Forelimb muscle (tissue), 1 donor: ENCODE data around the gene DCAF17. TPM values are rescaled to one million over a fixed set of nuclear protein-coding genes. Genes with fewer than 3 reads are reported as not detected.
"Not testable (repeated sequence)": the region's sequence is repeated elsewhere in the genome, so short reads cannot be mapped to it uniquely, and the experiment has no call there.

ENCODE experiments used
- DNase-seq: peaks from one replicate; pipeline ENCODE4 v3.0.0-alpha.2; 2013; ENCODE audit warnings: low read depth
- polyA plus RNA-seq: library from polyadenylated mRNA; unstranded; fragments of 120-200 nt; gene quantifications from one replicate; pipeline ENCODE4 v1.2.1, GENCODE V29; 2013; ENCODE audit not compliant: insufficient read length

Gene DCAF17
- polyA plus RNA-seq, 1 donor = 14.7 TPM

DNA sequence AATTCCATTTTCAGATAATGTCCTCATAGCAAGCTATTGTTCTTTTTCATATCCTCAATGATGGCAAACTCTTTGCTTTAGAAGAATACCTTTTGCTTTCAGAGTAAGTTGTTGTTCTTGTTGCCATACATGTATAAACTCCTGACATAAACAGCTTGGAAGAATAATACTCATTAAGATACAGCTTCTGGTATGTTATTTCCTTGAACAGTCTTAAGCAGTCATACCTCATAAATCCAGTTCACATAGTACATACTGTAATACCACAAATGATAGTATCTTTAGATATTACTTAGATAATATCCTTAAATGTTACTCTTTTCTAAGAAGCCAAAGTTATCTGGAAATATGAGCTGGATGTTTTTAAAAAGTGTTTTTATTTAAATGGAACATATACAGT is 23.4 kb upstream of the DCAF17 start:
- DNase-seq = no peak

DNA sequence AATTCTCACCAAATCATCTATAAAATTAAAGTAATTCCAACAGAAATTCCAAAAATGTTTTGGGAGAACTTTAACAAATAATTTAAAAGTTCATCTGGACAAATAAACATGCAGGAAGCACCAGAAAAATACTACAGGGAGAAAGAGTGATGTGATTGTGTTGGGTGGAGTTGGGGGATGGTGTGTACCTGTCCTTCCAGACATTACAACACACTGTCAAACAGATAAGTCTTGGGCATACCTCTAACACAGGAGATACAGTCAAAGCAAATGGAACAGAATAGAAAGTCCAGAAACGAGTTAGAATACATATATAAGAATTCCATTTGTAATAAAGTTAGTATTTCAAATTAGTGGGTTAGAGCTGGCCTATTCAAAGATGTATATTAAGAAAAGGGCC is 22.8 kb upstream of the DCAF17 start:
- DNase-seq = no peak

DNA sequence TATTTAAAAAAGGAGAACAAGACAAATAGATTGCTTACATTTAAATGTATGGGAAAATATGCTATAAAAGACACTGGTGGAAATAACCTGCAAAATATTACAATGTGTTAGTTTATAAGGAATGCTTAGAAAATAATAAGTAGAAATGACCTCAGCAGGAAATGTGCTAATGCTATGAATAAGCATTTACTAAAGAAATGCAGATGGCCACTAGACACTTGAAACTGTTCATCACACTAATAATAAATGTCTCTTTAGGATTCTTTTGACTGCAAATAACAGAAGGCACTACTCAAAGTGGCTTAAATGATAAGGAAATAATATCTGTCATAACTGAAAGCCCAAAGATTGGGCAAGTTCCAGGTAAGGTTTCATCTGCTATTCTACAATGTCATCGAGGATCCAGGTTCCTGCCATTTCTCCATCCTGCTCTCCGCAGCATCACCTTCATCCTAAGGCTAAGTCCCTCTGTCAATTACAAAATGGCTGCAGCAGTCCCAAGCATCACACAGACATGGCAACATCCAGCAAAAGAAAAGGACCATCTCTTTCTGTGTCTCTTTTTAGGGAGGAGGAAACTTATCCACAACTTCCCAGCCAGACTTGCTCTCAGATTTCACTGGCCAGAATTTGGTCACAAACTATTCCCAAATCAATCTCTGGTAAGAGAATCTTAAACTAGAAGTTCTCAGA is 22.1 kb upstream of the DCAF17 start:
- DNase-seq = no peak

DNA sequence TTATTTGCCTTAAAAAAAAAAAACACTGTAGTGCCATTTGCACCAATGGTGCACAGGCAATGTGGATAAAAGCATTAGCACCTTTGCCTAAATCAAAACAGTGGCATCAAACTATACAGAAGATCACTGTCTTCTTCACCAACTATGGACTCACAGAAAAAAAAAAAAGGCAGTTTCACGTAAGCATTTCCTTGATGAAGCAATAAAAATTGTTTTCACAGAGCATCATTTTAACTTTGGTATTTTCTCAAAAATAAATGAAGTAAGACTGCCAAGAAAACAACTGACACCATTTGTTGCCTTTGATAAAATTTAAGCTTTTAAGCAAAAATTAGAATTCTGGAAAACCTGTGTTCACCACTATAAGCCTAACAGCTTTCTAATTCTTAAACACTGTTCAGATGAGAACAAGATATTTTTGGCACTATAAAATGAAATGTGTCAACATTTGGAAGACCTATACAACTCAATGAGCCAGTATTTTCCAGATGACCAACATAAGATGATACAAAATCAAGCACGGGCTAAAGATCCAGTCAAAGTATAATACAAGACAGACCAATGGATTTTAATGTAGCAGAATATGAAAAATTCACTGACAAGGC is 21.4 kb upstream of the DCAF17 start:
- DNase-seq = peak; percentile 53

DNA sequence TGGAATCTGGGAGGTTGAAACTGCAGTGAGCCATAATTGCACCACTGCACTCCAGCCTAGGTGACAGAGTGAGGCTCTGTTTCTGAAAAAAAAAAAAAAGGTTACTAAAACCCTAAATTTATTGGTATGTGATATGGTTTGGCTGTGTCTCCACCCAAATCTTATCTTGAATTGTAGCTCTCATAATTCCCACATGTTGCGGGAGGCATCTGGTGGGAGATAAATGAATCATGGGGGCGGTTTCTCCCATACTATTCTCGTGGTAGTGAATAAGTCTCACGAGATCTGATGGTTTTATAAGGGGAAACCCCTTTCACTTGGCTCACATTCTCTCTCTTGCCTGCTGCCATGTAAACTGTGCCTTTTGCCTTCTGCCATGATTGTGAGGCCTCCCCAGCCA is 19.4 kb upstream of the DCAF17 start:
- DNase-seq = not testable (repeated sequence)

DNA sequence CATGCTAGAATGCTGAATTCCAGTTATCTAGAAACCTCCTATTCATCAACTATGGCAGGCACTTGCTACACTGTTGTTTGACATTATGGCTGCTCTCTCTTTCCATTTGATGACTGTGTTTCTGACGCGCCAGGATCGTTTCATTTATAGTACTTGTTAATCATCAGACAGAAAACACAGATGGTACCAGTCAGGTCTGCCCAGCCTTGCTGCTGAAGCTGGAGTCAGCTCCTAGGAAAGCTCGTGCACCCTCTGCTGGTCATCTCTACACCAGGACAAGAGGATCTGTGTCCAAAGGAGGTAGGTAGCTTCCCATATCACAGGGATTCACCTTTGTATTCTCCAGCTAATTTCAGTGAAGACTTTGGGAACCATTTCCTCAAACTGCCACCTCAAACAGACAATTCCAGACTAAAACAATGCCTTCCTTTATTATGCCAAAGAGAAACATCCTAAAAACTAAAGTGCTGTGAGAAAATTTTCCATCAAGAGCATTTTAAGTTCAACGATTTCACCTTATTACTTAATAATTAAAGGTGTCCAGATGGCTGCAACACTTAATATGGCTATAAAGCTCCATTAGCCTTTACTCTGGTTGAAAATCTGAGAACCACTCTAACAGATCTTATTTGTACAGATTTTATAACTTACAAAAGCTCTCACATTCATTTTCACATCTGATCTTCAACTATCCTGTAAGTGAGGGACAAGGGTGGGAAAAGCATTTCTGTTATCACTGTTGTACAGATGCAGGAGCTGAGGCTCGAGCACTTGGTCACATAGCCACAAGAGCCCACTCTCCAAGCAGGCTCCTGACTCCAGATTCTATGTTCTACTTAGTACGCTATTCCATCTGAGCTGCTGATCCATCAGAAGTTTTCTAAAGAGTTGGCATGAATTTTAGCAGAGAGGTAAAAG is 17.8 kb upstream of the DCAF17 start:
- peak; percentile 75 for DNase-seq

DNA sequence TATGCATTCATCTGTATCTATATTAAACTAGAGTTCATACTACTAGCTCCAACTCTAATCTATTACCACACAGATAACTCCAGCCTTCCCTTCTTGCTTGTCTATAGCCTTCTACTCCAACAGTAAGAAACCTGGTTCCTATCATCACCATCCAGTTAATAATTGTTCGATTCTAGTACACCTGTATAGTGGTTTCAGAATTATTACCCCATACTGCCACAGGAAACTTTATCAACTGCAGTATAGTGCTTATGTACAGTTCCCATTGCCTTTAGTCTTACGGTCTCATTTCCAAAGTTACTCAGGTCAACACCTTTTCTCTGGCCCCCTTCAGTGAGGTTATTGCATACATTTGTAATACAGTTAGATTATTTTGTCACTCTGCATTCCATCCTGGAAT is 14.7 kb upstream of the DCAF17 start:
- no peak for DNase-seq

DNA sequence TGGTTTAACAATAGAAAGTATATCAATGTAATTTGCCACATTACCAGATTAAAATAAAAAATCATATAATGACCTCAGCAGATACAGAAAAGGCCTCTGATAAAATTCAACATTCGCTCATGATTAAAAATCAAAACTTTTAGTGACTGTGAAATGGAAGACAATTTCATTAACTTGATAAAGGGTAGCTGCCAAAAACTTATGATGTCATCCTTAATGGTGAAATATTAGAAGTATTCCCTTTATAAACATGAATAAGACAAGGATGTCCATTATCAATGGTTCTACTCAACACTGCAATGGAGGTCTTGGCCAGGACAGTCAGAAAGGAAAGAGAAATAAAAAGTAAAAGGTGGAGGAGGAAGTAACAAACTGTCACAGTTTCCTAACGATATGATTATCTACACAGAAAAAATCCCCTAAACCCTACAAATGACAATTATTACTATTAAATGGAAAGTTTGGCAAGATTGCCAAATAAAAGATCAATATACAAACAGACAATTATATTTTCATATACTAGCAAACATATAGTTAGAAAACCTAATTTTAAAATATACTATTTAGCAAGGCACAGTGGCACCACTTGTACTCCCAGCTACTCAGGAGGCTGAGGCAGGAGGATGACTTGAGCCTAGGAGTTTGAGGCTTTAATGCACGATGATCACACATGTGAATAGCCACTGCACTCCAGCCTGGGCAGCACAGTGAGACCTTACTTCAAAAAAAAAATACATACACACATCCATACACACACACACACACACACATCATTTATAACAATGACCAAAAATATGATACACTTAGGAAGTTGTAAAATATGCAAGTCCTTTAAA is 13.1 kb upstream of the DCAF17 start:
- no peak for DNase-seq

DNA sequence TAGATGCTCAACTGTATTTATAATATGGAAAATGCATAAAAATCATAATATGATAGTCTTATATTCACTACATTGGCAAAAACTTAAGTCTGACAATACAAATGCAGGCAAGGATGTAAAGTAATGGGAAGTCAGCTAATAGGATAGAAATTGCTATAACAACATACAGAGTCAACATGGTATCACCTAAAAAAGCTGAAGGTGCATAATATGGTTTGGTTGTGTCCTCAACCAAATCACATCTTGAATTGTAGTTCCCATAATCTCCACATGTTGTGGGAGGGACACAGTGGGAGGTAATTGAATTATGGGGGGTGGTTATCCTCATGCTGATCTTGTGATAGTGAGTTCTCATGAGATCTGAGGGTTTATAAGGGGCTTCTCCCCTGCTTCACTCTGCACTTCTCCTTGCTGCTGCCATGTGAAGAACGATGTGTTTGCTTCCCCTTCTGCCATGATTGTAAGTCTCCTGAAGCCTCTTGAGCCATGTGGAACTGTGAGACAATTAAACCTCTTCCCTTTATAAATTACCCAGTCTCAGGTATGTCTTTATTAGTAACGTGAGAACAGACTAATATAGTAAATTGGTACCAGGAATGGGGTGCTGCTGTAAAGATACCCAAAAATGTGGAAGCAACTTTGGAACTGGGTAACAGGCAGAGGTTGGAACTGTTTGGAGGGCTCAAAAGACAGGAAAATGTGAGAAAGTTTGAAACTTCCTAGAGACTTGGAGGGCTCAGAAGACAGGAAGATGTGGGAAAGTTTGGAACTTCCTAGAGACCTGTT is 11.1 kb upstream of the DCAF17 start:
- not testable (repeated sequence) for DNase-seq

DNA sequence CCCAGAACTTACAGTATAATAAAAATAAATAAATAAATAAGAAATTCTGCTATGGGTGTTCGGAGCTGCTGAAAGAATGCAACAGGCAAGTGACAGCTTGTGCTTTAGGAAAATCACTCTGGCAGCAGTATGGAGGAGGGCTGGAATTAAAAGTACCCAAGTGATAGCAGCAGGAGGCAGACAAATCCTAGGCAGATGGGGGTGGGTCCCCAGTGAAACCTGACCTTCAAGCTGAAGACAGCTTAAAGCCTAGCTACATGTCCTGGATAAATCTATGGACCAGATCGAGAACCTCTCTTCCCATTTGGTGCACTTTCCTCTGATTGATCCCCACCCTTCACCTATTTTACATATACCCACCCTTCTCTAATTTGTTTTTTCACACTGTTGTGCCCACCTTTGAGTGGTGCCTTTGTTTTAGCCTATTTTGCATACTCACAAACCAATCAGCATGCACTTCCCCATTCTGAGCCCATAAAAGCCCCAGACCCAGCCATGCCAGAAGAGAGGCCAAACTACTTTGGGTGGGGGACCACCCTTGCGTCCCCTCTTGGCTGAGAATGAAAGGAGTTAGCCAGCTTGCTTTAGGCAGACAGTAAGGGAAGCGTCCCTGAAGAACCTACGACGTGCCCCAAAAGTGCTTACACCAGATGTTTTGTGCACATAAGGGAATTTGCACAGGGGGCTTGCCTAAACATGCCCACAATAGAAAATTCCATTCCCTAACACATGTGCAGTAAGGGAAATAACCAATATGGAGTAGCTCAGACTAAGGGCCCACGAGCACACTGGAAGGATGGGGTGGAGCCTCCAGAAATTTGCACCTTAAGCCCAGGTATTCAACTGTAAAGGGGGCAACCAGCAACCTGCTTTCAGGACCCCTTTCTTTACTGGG is 3.3 kb upstream of the DCAF17 start:
- DNase-seq = no peak

DNA sequence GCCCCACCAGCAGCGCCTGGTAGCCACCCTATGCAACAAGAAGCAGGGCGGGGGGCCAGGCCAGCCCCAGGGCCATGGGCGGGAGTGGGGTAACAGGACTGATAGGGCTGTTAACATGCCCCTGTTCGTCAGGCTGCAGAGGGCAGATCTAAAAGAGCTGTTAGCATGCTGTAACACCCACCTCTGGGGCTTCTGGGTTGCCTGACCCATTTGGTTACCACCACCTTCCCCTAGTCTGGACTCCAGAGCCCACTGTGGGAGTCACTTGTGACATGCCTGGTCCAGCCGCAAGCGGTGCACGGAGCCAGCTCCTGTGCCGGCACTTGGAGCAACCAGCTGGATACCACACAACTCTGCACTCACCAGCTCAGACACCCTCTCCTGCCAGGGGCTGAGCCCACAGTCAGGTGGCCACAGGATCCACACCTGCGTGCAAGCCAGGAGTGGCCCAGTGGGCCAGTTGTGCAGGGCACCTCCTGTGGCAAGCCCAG is 2.3 kb upstream of the DCAF17 start:
- DNase-seq = no peak

DNA sequence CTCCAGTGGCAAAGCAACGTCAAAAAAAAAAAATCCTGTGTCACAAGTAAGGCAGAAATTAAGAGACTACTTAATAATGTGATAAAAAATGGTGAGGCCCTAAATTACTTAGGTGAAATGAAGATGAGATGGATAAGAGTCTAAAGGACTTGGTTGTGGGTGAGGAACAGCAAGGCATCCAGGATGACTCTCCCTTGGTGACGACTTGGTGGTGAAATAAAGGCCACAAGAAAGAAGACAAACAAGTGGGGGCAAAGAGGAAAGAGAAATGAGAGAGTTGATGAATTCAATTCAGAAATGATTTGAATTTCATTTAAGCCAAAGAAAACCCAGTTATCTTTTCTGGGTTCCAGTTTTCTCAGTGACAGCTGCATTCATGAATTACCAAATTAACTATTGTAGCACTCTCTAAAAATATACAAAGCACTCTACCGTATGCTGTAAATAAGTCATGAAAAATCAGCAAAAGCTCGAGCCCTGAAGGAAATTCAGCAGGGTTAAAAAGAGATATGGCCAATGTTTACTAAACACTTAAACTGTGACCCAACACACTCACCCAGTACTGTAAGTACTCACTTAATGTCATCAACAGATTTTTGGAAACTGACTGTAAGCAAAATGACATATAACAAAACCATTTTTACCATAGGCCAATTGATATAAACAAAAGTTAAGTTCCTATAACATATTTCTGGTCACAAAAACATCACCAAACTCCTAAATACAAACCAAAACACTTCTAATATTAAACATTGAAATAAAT is 1.6 kb upstream of the DCAF17 start:
- no peak for DNase-seq

DNA sequence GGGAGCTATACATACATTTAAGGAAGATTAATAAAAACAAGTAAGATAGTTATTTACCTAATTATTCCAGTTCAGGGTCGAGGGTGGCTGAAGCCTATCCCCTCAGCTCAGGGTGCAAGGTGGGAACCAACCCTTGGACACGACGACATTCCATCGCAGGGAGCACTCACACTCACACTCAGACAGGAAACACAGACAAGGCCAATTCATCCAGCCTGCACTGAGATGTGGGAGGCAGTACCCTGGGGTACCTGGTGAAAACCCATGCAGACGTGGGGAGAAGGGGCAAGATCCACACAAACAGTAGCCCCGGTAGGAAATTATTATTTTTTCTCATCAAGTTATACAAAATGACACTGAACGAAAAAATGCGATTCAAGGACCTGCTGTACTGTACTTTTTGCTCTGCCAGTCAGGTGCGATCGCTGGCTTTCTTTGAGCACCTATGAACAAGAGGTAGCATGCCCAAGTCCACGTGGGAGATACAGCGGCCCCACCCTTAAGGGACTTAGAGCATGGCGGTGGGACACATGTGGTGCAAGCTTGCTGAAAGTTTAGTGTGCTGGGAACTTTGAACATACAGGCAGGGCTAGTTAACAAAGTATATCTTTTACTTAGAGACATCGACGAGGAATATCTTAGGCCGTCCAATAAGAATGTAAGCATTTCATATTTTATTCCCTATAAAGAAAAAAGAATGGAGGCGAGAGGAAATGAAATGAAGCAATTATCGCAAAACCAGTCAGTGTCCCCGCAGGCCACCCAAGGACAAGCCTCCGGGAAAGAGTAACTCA is 860 bp upstream of the DCAF17 start:
- no peak for DNase-seq

DNA sequence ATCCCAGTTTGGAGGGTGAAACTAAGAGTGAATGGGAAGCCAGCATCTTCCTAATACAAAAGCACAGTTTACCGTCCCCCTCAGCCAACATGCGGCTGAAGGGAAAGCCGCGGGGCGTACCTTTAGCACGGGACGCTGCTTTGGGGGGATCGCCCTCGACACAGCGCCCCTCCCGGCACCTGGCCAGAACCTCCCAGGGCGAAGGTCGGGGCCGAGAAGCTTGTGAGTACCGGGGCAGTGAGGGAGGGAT is 338 bp upstream of the DCAF17 start, which contains the start of gene METTL8:
TSS of gene METTL8 (minus strand) at position 228 of the 250 bp plus-strand sequence. CDS start 41,805 bp downstream, outside the sequence.
- no peak for DNase-seq

DNA sequence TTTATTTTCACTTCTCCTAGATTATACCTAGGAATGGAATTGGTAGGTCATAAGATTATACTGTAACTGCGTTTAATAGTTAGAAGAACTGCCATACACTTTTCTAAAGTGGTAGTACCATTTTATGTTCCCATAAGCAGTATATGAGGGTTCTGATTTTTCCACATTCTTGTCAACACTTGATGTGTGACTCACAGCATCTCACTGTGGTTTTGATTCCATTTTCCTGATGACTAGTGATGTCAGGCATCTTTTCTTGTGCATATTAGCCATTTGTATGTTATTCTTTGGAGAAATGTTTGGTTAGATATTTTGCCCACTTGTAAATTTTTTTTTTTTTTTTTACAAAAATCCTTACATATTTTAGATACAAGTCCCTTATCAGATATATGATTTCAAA is 2.3 kb downstream of the DCAF17 start:
- DNase-seq = no peak

DNA sequence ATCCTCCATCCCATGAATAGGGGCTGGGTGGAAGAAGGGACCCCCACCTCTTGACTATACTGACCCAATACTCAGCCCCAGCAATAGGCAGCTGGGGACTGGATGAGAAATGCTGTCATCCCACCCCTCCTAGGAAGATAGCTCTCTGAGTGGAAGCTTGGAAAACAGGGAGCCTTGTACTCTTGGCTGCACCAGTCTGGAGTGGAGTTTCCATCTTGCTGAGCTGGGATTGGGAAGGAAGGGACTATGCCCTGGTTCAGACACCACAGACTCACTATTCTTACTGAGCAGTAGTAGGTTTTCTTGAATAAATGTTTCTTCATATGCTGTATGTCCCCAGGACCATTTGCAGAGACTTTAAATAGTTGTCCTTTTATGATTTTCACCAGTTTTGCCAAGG is 7.4 kb downstream of the DCAF17 start:
- no peak for DNase-seq

DNA sequence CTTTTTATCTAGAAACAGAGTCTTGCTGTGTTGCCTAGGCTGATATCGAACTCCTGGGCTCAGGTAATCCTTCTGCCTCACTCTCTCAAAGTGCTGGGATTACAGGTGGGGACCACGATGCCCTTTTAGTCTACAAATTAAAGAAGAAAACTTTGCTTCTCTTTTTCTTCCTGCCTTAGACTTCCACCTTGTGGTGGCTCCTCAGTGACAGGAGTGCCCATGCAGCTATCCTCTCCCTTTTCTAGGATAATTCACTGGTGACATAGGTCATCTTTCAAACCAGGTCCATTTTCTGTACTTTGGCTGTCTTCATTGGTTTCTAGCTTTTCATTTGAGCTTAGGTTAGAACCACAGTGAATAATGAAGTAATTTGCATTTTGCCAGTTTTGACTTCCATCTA is 13.6 kb downstream of the DCAF17 start:
- DNase-seq = no peak

DNA sequence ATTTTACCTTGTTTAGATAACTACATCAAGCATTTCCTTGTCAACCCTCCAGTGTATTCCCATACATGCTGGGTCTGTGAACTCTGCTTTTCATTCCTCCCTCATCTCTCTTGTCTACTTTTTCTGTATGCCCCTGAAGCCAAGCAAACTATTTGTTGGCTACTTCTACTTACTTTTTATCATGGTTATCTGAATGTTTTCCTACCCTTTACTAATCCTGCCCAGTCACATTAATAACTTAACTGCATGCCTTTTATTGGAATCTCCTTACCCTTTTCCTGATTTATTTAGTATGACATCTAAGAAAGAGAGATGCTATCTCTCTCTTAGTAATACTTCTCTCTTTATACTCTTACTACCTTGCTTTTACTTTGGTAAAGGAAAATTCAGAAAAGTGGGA is 17.0 kb downstream of the DCAF17 start:
- no peak for DNase-seq
